NCI-H1092 treated with DMSO at 0.1 percent for 48 hours (cell line): ENCODE measurements around the gene VSIG10.
A peak's percentile ranks its signal among the peaks of the same experiment; 100 is the strongest.

ENCODE experiments used
- DNase-seq: peaks from one replicate; lab custom pipeline; 2025; lab: John Stamatoyannopoulos, UW

VSIG10 gene

GRCh38 chr12:118059341-118060191 lies 44.2 kb downstream of the VSIG10 start:
- peak; percentile 18 for DNase-seq

DNA sequence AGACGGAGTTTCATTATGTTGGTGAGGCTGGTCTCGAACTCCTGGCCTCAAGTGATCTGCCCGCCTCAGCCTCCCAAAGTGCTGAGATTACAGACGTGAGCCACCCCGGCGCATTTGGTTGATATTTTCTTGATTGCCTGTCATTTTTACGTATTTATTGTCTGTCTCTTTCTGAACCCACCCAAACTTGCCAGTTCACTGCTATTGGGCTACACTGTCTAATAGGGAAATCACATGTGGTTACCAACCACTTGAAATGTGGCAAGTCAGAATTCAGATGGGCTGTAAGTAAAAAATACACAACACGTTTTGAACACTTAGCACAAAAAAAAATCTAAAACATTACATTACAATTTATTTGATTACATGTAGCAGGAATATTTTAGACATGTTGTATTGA lies 44.9 kb downstream of the VSIG10 start:
- DNase-seq, result no peak

DNA sequence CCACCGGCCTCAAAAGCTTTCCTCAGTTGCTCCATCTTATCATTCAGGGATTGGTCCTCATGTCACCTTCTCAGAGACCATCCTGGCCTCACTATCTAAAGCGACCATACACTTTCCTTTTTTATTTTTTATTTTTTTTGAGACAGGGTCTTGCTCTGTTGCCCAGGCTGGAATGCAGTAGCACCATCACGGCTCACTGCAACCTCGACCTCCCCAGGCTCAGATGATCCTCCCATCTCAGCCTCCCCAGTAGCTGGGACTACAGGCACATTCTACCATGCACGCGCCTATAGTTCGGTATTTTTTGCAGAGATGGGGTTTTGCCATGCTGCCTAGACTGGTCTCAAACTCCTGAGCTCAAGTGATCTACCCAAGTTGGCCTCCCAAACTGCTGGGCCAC lies 45.6 kb downstream of the VSIG10 start:
- DNase-seq, result no peak

GRCh38 chr12:118055865-118056773 lies 47.7 kb downstream of the VSIG10 start:
- DNase-seq, result peak; percentile 72

GRCh38 chr12:118055144-118055557 lies 48.7 kb downstream of the VSIG10 start:
- no peak for DNase-seq

- no peak for DNase-seq
Observed at GRCh38 chr12:118053071-118053985, 50.5 kb downstream of the VSIG10 start.

DNA sequence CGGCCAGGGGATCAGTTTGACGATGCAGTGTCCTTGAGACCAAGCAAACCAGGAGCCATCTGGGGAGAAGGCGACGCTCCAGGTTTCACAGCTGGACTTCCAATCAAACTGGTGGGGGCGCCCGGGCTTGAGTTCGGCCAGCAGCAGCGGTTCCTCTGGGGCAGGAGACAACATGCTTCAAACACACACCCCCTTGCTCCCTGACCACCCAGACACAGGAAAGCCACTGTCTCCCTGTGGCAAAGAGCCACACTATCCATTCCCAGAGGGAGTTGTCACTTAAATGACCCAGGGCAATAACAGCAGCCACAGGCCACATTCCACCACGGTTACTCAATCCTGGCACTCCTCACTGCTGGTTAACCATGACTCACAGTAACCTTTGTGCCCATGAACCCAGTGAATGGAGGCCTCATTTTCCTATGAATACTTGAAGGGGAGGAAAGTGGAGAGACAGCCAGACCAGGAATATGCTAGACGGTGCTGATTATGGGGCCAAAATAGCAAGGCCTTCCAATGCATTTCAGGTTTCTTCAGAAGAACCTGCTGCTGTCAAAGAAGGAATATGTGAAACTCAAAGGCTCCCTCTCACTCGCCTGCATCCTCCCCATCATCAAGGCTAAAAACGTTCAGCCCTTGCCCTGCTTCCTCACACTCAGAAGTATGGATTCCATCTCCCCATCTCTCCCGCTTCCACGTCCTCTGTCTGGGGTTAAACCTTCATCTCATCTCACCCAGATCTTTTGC lies 51.3 kb downstream of the VSIG10 start:
- no peak for DNase-seq

DNA sequence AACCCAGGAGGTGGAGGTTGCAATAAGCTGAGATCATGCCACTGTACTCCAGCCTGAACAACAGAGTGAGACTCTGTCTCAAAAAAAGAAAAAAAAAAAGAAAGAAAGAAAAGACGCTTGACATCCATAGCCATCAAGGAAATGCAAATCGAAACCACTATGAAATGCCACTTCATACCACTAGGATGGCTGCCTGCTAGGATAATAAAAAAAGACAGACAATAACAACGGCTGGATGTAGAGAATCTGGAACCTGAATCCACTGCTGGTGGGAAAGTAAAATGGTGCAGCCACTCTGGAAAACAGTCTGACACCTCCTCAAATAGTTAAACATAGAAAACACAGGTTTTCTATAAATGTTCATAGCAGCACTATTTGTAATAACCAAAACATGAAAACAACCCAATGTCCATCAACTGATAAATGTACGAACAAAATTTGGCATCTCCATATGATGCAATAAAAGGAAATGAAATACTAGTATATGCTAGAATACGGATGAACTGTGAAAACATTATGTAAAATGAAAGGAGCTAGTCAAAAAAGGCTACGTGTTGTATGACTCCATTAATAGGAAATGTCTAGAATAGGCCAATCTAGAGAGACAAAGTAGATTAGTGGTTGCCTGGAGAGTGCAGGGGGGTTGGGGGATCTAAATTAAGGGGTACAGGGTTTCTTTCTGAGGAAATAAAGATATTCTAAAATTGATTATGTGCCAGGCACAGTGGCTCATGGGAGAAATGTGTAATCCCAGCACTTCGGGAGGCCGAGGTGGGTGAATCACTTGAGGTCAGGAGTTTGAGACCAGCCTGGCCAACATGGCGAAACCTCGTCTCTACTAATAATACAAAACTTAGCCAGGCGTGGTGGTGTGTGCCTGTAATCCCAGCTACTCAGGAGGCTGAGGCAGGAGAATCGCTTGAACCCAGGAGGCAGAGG lies 52.6 kb downstream of the VSIG10 start:
- DNase-seq, result no peak

DNA sequence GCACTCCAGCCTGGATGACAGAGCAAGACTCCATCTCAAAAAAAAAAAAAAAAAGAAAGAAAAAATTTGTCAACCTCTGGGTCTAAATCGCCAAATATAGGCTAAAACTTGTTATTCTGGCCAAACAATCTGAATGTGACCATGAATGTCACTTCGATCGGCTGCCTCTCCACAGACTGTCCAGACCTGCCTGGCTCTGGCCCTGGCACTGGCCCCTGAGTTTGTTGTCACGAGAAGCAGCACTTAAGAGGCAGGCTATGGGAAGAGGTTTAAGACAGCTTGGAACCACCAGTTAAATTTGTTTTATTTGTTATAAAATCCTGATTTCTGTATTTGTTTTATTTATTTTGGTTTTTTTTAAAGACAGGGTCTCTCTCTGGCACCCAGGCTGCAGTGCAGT lies 57.4 kb downstream of the VSIG10 start:
- no peak for DNase-seq

- no peak for DNase-seq
Observed at GRCh38 chr12:118044577-118044976, 59.2 kb downstream of the VSIG10 start.

DNA sequence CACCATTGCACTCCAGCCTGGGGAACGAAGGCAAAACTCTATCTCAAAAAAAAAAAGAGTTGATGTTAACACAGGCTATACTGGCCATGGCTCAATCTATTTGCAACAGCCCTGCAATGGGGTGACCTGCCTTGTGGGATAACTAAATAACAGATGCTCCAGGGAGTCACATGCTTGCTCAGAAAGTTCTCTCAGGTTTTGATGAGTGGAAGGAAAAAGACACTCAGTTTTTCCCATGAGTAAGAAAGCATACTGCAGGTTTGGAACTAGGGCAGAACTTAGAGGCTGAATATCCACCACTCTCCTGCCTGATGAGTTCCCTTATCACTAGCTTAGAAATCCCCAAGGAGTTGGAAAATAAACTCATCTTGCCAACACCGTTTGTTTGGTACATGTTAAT lies 59.7 kb downstream of the VSIG10 start:
- DNase-seq, result no peak

- DNase-seq, result no peak
Observed at GRCh38 chr12:118042091-118042490, 61.7 kb downstream of the VSIG10 start.

DNA sequence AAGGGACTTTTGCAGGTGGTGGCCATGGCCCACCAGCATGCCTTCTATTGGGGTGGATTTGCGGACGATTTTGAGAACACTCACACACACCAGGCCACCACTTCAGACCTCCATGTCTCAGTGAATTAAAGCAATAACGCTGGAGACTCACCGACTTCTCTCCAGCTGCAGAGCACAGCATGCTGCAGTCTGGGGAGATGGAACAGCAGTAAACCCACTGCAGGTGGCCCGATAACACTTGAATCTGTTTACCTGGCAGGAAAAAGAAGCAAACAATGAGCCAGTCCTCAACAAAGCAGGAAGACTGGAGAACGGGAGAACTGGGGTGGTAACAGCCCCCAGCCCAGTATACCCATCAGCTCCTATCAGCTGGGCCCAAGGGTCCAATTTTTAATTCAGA lies 65.7 kb downstream of the VSIG10 start:
- DNase-seq, result peak; percentile 64

DNA sequence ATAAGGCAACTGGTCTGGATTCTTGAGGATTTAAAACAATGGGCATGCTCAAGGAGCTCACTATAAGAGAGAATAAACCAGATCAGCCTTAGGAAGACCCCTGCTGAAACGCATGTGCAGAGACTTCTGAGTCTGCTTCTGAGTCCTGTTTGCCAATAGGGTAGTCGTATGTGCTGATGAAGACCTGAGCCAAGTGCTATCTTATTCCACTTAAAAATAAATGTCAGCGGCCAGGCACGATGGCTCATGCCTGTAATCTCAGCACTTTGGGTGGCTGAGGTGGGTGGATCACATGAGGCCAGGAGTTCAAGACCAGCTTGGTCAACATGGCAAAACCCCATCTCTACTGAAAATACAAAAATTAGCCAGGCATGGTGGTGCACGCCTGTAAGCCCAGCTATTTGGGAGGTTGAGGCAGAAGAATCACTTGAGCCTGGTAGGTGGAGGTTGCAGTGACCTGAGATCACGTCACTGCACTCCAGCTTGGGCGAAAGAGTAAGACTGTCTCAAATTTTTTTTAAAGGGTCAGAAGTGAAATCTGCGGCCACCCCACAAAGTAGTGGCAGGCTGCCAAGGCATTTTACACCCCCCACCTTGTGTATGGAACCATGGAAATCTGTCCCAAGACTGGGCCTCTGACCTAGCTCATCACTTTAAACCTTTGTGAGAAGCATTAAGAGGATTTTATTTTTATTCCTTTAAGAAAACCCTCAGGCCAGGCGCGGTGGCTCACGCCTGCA lies 67.0 kb downstream of the VSIG10 start:
- no peak for DNase-seq

DNA sequence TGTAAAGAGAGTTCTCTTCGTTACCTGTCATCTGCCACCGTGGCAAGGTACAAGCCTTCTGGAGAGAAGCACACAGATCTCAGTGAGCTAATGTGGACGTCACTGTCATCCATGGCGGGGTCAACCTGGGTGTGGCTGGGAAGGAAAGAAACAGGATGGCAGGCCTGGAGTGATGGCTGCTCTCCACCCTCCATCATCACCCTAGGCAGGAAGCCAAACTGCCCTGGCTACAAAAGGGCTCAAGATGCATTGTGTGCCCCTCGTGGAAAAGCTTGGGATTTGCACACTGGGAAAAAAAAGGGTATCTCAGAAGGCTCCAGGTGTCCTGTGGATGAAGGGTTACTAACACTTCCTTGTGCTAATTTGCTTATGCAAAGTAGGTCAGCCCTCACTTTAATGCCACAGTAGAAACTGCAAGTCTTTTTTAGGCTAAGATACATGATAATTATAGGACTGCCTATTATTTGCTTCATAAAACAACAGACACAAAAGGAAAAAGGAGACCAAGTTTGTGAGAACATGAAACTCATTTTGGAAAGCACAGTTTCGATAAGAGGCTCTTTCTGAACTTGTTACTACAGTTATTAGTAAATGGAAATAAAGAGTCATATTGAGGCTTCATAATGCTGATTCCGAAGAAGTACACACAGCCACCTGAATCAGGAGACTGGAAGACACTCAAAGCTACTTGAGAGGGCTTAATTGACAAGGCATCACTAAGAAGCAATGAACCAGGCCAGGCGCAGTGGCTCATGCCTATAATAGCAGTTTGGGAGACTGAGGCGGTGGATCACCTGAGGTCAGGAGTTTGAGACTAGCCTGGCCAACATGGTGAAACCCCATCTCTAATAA lies 68.4 kb downstream of the VSIG10 start:
- DNase-seq, result peak; percentile 30

GRCh38 chr12:118034429-118035189 lies 69.2 kb downstream of the VSIG10 start:
- DNase-seq, result peak; percentile 7

DNA sequence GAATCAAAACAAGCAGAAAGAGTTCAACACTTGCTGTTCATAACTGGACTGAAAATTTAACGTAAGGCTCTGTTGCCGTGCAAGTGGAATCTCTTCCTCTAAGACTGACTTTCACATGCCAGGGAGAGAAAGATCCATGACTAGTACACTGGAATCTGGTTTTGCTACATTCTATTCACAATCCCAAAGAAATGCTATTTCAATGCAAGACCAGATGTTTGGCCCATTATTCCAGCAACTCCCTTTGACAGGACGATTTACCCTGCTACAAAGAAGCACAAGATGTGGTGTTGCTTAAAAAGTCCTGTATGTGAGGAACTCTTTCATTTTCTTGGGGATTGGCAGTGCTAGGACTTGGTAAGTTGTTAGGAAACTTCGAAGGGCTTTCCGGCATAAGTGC lies 69.9 kb downstream of the VSIG10 start:
- no peak for DNase-seq

GRCh38 chr12:118033323-118033722 lies 70.5 kb downstream of the VSIG10 start:
- DNase-seq, result no peak
